HG03521 (cell line): ENCODE measurements around the gene GCLM.
A peak's percentile ranks its signal among the peaks of the same experiment; 100 is the strongest.
"Not testable (repeated sequence)": the region's sequence is repeated elsewhere in the genome, so short reads cannot be mapped to it uniquely, and the experiment has no call there.

Experiments used
- ATAC-seq: cut with Tn5 transposase; IDR thresholded peaks from one replicate; pipeline ENCODE4 v1.9.1; 2021; ENCODE audit warnings: mild to moderate bottlenecking, moderate library complexity; ENCODE audit not compliant: unreplicated experiment

The GCLM gene

GRCh38 chr1:93899543-93900207 is 9.6 kb downstream of the GCLM start:
- no peak for ATAC-seq

- no peak for ATAC-seq
Observed at GRCh38 chr1:93888900-93889299, 20.3 kb downstream of the GCLM start.

- ATAC-seq = no peak
Observed at GRCh38 chr1:93882269-93882668, 27.0 kb downstream of the GCLM start.

GRCh38 chr1:93880731-93881130 is 28.5 kb downstream of the GCLM start:
- ATAC-seq = no peak

GRCh38 chr1:93878889-93879586 is 30.2 kb downstream of the GCLM start, which contains the start of gene DNTTIP2:
Gene DNTTIP2 (minus strand): TSS chr1:93879206. CDS start chr1:93879148, 58 bp downstream.
- ATAC-seq = peak; percentile 92

GRCh38 chr1:93878501-93878888 is 30.7 kb downstream of the GCLM start:
- ATAC-seq = peak; percentile 62

GRCh38 chr1:93877529-93877928 is 31.7 kb downstream of the GCLM start:
- ATAC-seq = no peak

- no peak for ATAC-seq
Observed at GRCh38 chr1:93876244-93876643, 33.0 kb downstream of the GCLM start.

- ATAC-seq = no peak
Observed at GRCh38 chr1:93874025-93874651, 35.1 kb downstream of the GCLM start.

GRCh38 chr1:93871366-93871765 is 37.9 kb downstream of the GCLM start:
- ATAC-seq = no peak

- ATAC-seq = no peak
Observed at GRCh38 chr1:93869653-93870052, 39.6 kb downstream of the GCLM start.

- not testable (repeated sequence) for ATAC-seq
Observed at GRCh38 chr1:93868492-93868891, 40.7 kb downstream of the GCLM start.

GRCh38 chr1:93865253-93865652 is 44.0 kb downstream of the GCLM start:
- no peak for ATAC-seq

- no peak for ATAC-seq
Observed at GRCh38 chr1:93864175-93864574, 45.1 kb downstream of the GCLM start.

- ATAC-seq = not testable (repeated sequence)
Observed at GRCh38 chr1:93857653-93858052, 51.6 kb downstream of the GCLM start.

- not testable (repeated sequence) for ATAC-seq
Observed at GRCh38 chr1:93855983-93856382, 53.2 kb downstream of the GCLM start.

GRCh38 chr1:93853940-93854339 is 55.3 kb downstream of the GCLM start:
- no peak for ATAC-seq

- ATAC-seq = no peak
Observed at GRCh38 chr1:93851878-93852277, 57.4 kb downstream of the GCLM start.

- no peak for ATAC-seq
Observed at GRCh38 chr1:93851327-93851712, 57.9 kb downstream of the GCLM start.

GRCh38 chr1:93850687-93851326 is 58.4 kb downstream of the GCLM start:
- ATAC-seq = not testable (repeated sequence)

- ATAC-seq = no peak
Observed at GRCh38 chr1:93848350-93848883, 60.8 kb downstream of the GCLM start.
